K562 (cell line): ENCODE results near the gene MEAF6. TPM values are rescaled to one million over a fixed set of nuclear protein-coding genes. Genes with fewer than 3 reads are reported as not detected.
A peak's percentile ranks its signal among the peaks of the same experiment; 100 is the strongest.

Experiments
- CBFA2T2 ChIP-seq: fragments of 450-650 bp; conservative IDR thresholded peaks from 2 replicates; pipeline ENCODE4 v1.6.1; 2017; ENCODE audit warnings: mild to moderate bottlenecking
- DMBX1 ChIP-seq: fragments of 250-450 bp; sonication (Bioruptor Pico); IDR thresholded peaks from 2 replicates; pipeline ENCODE4 v1.8.0; 2022; ENCODE audit warnings: inconsistent platforms, mild to moderate bottlenecking, moderate library complexity, borderline replicate concordance
- ELF2 ChIP-seq: fragments of 250-450 bp; sonication (Bioruptor Pico); IDR thresholded peaks from 2 replicates; pipeline ENCODE4 v1.5.0; 2021; ENCODE audit warnings: mild to moderate bottlenecking
- ETV1 ChIP-seq: fragments of 450-650 bp; conservative IDR thresholded peaks from 2 replicates; pipeline ENCODE4 v1.6.1; 2016; ENCODE audit warnings: missing genetic modification characterization, control low read depth, low read depth, missing compliant biosample characterization
- GTF2A2 ChIP-seq: IDR thresholded peaks from 2 replicates; pipeline ENCODE4 v1.6.1; 2016; ENCODE audit warnings: mild to moderate bottlenecking, missing genetic modification characterization, missing compliant biosample characterization
- HDGF ChIP-seq: fragments of 450-650 bp; IDR thresholded peaks from 2 replicates; pipeline ENCODE4 v1.6.1; 2016
- KAT7 ChIP-seq: sonication (generic); formaldehyde crosslinking; IDR thresholded peaks from 2 replicates; pipeline ENCODE4 v1.8.0; 2022; ENCODE audit warnings: missing genetic modification reagents, mild to moderate bottlenecking, borderline replicate concordance
- MTA3 ChIP-seq: fragments of 450-650 bp; formaldehyde crosslinking; IDR thresholded peaks from 2 replicates; pipeline ENCODE4 v1.6.1; 2017; ENCODE audit warnings: mild to moderate bottlenecking, borderline replicate concordance
- NFATC3 ChIP-seq: fragments of 450-650 bp; IDR thresholded peaks from 2 replicates; pipeline ENCODE4 v1.6.1; 2017; ENCODE audit warnings: mild to moderate bottlenecking
- NFE2 ChIP-seq: IDR thresholded peaks from 2 replicates; pipeline ENCODE4 v1.6.1; 2014; ENCODE audit warnings: antibody characterized with exemption, low read depth
- NFYB ChIP-seq: IDR thresholded peaks from 2 replicates; pipeline ENCODE4 v1.6.1; 2011; ENCODE audit warnings: mild to moderate bottlenecking, moderate library complexity; ENCODE audit not compliant: insufficient read length; ENCODE audit errors: extremely low read depth
- POLR2AphosphoS5 ChIP-seq: IDR thresholded peaks from 2 replicates; pipeline ENCODE4 v1.6.1; 2011; ENCODE audit warnings: mild to moderate bottlenecking, low read depth, low read length, moderate library complexity; ENCODE audit not compliant: control insufficient read depth, insufficient read depth
- POLR3G ChIP-seq: IDR thresholded peaks from 2 replicates; pipeline ENCODE4 v1.6.1; 2011; ENCODE audit not compliant: insufficient read length, insufficient replicate concordance; ENCODE audit errors: extremely low read depth
- RUNX1 ChIP-seq: sonication (generic); IDR thresholded peaks from 2 replicates; pipeline ENCODE4 v1.6.1; 2016; ENCODE audit warnings: antibody characterized with exemption, low read depth
- ZEB2 ChIP-seq: fragments of 450-650 bp; IDR thresholded peaks from 2 replicates; pipeline ENCODE4 v1.6.1; 2016
- ZNF232 ChIP-seq: sonication (generic); formaldehyde crosslinking; IDR thresholded peaks from 2 replicates; pipeline ENCODE4 v1.8.0; 2022; ENCODE audit warnings: mild to moderate bottlenecking, missing genetic modification reagents
- ZNF263 ChIP-seq: sonication (generic); formaldehyde crosslinking; IDR thresholded peaks from 2 replicates; pipeline ENCODE4 v1.8.0; 2022; ENCODE audit warnings: mild to moderate bottlenecking, missing genetic modification reagents, borderline replicate concordance
- ZNF57 ChIP-seq: fragments of 450-650 bp; formaldehyde crosslinking; IDR thresholded peaks from 2 replicates; pipeline ENCODE4 v1.4.0; 2020; ENCODE audit warnings: mild to moderate bottlenecking, moderate library complexity
- polyA plus RNA-seq, 8 experiments: library from polyadenylated mRNA; depleted of rRNA in 4 of 8; stranded (reverse) in 5 of 8; unstranded in 3 of 8; fragments of >200 nt; fragmentation: Nextera tagmentation in 2 of 8; fragmentation: Illumina TruSeq in 1 of 8; extraction: Ambion mirVana in 2 of 8; extraction: Trizol in 1 of 8; gene quantifications; 2 replicates each; pipeline versions ENCODE4 v1.2.1 to v1.2.3, GENCODE V29; 2011 to 2014; ENCODE audit warnings: inconsistent platforms in 1 of 8, missing spikeins in 1 of 8
- total RNA-seq, 7 experiments: library from RNA; depleted of rRNA in 6 of 7; stranded (reverse); fragments of >200 nt in 6 of 7; fragmentation: Illumina TruSeq in 2 of 7; extraction: Trizol in 2 of 7; gene quantifications; 2 replicates each; pipeline versions ENCODE4 v1.2.1 to v1.2.3, GENCODE V29; 2011 to 2021; ENCODE audit warnings: low replicate concordance in 1 of 7
- TF ChIP-seq, protein P1 (sequence below): fragments of 450-650 bp; IDR thresholded peaks from 2 replicates; pipeline ENCODE4 v1.6.1; 2017; ENCODE audit warnings: mild to moderate bottlenecking, moderate library complexity
- TF ChIP-seq, protein P2 (sequence below): fragments of 250-450 bp; sonication (Bioruptor Pico); IDR thresholded peaks from 2 replicates; pipeline ENCODE4 v1.4.0; 2020; ENCODE audit warnings: mild to moderate bottlenecking, moderate library complexity
- TF ChIP-seq, protein P3 (sequence below): sonication (generic); formaldehyde crosslinking; IDR thresholded peaks from 2 replicates; pipeline ENCODE4 v1.8.0; 2022; ENCODE audit warnings: mild to moderate bottlenecking, missing genetic modification reagents, borderline replicate concordance
- TF ChIP-seq, protein P4 (sequence below), 2 experiments: IDR thresholded peaks; 2 replicates each; pipeline ENCODE4 v1.6.1; 2011; ENCODE audit warnings: borderline replicate concordance in 1 of 2, control low read depth in 1 of 2, low read depth in 1 of 2, low read length in 1 of 2, mild to moderate bottlenecking in 1 of 2, mixed read lengths in 1 of 2, moderate library complexity in 1 of 2; ENCODE audit not compliant: insufficient read depth in 1 of 2, insufficient read length in 1 of 2, poor library complexity in 1 of 2, severe bottlenecking in 1 of 2; ENCODE audit errors: extremely low read depth in 1 of 2

MEAF6 gene
- total and polyA plus RNA-seq, 9 of the 15 experiments (the other 6 are each of a cell fraction or from before 2014, with no cell fraction given), result 55.0 to 151 (median 92.3) TPM

DNA sequence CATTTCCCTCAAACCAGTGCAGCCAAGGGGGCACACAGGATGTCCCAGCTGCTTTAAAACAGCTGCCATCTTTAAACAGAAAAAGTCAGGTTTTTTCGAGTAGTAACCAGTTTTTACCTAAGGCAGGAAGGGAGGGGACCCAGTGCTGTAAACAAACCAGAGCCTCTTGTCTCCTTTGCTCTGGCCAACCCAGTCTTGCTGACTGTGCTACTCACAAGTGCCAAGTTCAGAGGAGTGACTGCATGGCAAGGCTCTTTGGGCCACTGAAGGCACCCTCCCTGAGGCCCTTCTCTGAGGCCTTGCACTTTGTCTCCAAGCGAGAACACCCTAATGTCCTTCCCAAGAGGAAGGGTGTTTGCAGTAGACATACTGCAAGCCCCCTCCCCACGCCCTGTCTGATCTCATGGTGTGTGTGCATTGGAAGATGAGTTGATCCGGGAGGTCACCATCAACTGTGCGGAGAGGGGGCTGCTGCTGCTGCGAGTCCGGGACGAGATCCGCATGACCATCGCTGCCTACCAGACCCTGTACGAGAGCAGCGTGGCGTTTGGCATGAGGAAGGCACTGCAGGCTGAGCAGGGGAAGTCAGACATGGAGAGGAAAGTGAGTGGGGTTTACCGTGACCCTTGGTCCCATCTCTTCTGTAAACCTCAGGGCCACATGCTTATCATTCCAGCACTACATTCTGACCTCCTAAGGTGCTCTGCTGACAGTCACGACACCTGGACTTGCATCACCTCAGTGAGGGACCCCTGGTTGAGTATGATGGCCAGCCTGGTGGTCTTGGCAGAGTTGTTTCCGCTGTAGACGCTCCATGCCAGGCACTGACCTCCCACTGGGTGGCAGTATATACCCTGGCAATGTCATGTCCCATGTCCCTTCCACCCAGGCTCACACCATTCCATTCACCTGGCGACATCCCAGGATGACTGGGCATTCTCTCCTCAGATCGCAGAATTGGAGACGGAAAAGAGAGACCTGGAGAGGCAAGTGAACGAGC is 46.9 kb upstream of the MEAF6 start (continued):
- TF ChIP-seq, protein P1, sequence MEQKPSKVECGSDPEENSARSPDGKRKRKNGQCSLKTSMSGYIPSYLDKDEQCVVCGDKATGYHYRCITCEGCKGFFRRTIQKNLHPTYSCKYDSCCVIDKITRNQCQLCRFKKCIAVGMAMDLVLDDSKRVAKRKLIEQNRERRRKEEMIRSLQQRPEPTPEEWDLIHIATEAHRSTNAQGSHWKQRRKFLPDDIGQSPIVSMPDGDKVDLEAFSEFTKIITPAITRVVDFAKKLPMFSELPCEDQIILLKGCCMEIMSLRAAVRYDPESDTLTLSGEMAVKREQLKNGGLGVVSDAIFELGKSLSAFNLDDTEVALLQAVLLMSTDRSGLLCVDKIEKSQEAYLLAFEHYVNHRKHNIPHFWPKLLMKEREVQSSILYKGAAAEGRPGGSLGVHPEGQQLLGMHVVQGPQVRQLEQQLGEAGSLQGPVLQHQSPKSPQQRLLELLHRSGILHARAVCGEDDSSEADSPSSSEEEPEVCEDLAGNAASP, result no peak
- TF ChIP-seq KAT7 (CRISPR knock-in tag), result no peak
- TF ChIP-seq DMBX1, result no peak
- peak; percentile 42; the same call in 1 of the 2 replicates for TF ChIP-seq MTA3
- 0 out of 2 replicates have a peak, but pooled peaks have one; percentile 13 for TF ChIP-seq ZEB2
- TF ChIP-seq, protein P2, sequence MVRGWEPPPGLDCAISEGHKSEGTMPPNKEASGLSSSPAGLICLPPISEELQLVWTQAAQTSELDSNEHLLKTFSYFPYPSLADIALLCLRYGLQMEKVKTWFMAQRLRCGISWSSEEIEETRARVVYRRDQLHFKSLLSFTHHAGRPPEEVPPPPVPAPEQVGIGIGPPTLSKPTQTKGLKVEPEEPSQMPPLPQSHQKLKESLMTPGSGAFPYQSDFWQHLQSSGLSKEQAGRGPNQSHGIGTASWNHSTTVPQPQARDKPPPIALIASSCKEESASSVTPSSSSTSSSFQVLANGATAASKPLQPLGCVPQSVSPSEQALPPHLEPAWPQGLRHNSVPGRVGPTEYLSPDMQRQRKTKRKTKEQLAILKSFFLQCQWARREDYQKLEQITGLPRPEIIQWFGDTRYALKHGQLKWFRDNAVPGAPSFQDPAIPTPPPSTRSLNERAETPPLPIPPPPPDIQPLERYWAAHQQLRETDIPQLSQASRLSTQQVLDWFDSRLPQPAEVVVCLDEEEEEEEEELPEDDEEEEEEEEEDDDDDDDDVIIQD (CRISPR knock-in tag), result no peak
- TF ChIP-seq POLR3G, result no peak
- no peak for TF ChIP-seq POLR2AphosphoS5
- no peak for TF ChIP-seq ZNF232 (CRISPR knock-in tag)
- TF ChIP-seq, protein P3, sequence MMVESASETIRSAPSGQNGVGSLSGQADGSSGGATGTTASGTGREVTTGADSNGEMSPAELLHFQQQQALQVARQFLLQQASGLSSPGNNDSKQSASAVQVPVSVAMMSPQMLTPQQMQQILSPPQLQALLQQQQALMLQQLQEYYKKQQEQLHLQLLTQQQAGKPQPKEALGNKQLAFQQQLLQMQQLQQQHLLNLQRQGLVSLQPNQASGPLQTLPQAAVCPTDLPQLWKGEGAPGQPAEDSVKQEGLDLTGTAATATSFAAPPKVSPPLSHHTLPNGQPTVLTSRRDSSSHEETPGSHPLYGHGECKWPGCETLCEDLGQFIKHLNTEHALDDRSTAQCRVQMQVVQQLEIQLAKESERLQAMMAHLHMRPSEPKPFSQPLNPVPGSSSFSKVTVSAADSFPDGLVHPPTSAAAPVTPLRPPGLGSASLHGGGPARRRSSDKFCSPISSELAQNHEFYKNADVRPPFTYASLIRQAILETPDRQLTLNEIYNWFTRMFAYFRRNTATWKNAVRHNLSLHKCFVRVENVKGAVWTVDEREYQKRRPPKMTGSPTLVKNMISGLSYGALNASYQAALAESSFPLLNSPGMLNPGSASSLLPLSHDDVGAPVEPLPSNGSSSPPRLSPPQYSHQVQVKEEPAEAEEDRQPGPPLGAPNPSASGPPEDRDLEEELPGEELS (CRISPR knock-in tag), result no peak
- TF ChIP-seq NFE2, result peak; percentile 58; the same call in 1 of the 2 replicates
- no peak for TF ChIP-seq RUNX1
- TF ChIP-seq, protein P4, sequence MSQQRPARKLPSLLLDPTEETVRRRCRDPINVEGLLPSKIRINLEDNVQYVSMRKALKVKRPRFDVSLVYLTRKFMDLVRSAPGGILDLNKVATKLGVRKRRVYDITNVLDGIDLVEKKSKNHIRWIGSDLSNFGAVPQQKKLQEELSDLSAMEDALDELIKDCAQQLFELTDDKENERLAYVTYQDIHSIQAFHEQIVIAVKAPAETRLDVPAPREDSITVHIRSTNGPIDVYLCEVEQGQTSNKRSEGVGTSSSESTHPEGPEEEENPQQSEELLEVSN (IDR thresholded peaks at IDR 0.05; ENCODE audit: borderline replicate concordance in 1 of 2, extremely low read depth in 1 of 2, insufficient read depth in 1 of 2, insufficient read length in 1 of 2, low read depth in 1 of 2, low read length in 1 of 2, poor library complexity in 1 of 2, severe bottlenecking in 1 of 2), result peak in 1 of 2 experiments; percentile 21
- no peak for TF ChIP-seq ELF2 (CRISPR knock-in tag)
- TF ChIP-seq ZNF263 (CRISPR knock-in tag), result no peak
- TF ChIP-seq NFYB, result no peak
- no peak for TF ChIP-seq NFATC3
- no peak for TF ChIP-seq ETV1 (tag)
- TF ChIP-seq ZNF57 (CRISPR knock-in tag), result no peak
- 0 out of 2 replicates have a peak, but pooled peaks have one; percentile 37 for TF ChIP-seq HDGF
- TF ChIP-seq GTF2A2 (tag), result no peak
- no peak for TF ChIP-seq CBFA2T2
